ENCODE data around the gene CDC34.

Gene CDC34

DNA sequence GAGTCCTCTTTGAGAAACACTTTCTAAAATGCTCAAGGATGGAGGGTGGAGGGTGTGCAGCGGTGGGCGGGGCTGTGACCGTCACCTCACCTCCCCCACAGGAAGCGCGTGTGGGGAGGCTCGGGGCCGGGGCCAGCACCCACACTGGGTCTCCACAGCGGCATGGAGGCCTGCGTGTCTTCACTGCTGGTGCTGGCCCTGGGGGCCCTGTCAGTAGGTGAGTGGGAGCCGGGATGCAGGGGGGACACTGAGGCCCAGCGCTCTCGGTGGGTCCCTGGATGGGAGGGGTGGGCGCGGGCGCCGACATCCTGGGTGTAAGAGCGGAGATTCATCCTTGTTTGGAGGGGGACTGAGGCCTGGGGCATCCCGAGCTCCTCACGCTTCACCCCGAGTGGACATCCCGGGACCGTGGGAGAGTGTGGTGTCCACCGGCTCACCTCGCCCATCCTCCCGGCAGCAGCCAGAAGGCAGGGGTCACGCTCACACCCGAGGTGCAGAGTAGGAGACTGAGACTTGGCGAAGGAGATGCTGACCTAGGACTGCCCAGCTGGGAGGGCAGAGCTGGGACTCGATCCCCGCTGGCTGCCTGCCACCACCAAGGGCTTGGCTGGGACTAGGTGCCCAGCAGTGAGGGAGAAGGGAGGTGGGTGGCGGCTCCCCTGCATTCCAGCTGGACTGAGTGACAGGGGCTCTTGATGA lies 12.5 kb downstream of the CDC34 start, which contains the start of gene GZMM:
TSS of gene GZMM (plus strand) at position 144 of the 699 bp plus-strand sequence. CDS start at position 163, 19 bp downstream.
- DNase-seq = no peak

DNA sequence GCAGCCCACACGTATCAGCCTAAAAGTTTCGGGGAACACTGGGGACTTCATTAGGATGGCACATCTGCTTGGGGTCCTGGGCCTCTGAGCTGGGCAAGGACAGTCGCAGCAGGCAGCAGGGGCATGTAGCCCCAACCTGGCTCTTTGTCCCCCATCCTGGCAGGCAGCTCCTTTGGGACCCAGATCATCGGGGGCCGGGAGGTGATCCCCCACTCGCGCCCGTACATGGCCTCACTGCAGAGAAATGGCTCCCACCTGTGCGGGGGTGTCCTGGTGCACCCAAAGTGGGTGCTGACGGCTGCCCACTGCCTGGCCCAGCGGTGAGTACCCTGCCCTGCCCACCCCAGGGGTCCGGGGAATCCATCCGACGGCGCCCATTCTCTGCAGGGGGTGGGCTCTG lies 15.6 kb downstream of the CDC34 start:
- DNase-seq = no peak

DNA sequence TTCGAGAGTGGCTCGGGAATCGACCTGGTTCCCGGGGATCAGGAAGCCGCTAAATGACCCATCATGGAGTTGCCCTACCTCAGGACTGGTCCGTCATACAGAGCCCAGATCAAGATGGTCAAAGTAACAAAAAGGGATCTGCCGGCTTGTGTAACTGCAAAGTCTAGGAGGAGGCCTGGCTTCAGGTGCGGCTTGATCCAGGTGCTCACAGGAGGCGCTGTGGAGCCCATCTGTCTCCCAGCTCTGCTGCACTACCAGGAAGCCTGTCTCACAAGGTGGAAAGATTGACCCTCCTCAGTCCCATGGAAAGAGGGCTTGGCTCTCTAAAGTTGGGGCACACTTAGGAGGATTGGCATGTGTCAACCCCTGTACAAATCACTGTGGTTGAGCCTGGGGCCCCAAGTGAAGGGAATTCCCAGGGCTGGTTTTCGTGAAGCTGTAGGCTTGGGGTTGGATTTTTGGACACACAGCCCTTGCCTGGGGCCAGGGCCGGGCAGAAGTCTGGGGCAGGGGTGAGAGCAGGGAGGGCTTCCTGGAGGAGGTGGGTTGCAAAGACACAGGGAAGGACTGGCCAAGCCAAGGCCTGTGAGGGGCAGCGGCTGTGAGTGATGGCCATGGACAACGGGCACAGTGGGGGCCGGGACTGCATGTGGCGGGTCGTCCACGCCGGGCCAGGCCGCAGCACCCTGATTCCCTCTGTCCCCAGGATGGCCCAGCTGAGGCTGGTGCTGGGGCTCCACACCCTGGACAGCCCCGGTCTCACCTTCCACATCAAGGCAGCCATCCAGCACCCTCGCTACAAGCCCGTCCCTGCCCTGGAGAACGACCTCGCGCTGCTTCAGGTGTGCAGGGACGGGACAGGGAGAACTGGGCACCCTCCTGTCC lies 16.5 kb downstream of the CDC34 start:
- no peak for DNase-seq

DNA sequence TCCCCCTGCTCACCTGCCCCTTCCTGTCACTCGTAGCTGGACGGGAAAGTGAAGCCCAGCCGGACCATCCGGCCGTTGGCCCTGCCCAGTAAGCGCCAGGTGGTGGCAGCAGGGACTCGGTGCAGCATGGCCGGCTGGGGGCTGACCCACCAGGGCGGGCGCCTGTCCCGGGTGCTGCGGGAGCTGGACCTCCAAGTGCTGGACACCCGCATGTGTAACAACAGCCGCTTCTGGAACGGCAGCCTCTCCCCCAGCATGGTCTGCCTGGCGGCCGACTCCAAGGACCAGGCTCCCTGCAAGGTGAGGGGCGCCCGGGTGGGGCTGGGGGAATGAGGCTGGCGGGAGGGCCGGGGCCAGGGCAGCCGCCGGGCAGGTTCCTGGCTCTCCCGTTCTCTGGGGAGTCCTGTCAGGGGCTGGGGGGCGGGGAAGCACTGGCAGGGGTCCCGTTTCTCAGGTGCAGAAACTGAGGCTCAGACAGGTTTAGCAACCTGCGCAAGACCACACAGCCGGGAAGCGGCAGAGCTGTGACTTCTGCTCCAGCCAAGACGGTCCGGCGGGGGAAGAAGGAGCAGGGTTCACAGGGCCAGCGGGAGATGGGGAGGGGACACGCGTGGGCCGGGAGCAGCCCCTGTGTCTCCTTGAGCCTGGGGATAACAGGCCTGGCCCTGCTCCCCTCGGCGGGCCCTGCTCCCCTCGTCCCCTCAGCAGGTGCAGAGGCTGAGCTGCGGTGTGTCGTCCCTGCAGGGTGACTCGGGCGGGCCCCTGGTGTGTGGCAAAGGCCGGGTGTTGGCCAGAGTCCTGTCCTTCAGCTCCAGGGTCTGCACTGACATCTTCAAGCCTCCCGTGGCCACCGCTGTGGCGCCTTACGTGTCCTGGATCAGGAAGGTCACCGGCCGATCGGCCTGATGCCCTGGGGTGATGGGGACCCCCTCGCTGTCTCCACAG lies 17.6 kb downstream of the CDC34 start:
- DNase-seq = no peak

DNA sequence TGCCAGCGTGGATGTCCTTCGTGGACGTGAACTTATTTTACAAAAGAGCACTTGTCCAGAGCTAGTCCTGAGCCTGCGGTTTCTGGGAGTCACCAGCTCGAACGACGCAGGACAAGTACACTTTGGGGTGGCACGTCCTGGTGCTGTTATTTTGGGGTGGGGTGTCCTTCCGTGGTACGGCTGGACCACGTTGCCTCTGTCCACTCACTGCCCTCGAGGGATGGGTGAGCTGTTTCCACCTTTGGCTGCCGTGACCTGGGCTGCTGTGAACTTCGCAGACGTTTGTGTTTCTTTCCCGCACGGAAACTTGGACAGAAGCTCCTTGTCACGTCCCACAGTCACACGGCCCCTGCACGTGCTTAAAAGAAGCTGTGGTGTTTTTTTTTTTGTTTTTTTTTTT lies 23.3 kb downstream of the CDC34 start:
- DNase-seq = no peak

DNA sequence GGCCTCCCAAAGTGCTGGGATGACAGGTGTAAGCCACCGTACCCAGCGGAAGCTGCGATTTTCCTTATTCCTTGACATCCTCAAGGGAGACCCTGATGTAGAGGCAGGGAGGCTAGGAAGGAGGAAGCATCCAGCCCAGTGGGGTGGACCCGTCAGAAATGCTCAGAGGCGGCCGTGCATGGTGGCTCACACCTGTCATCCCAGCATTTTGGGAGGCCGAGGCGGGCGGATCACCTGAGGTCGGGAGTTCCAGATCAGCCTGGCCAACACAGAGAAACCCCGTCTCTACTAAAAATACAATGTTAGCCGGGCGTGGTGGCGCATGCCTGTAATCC lies 23.9 kb downstream of the CDC34 start:
- DNase-seq = no peak

DNA sequence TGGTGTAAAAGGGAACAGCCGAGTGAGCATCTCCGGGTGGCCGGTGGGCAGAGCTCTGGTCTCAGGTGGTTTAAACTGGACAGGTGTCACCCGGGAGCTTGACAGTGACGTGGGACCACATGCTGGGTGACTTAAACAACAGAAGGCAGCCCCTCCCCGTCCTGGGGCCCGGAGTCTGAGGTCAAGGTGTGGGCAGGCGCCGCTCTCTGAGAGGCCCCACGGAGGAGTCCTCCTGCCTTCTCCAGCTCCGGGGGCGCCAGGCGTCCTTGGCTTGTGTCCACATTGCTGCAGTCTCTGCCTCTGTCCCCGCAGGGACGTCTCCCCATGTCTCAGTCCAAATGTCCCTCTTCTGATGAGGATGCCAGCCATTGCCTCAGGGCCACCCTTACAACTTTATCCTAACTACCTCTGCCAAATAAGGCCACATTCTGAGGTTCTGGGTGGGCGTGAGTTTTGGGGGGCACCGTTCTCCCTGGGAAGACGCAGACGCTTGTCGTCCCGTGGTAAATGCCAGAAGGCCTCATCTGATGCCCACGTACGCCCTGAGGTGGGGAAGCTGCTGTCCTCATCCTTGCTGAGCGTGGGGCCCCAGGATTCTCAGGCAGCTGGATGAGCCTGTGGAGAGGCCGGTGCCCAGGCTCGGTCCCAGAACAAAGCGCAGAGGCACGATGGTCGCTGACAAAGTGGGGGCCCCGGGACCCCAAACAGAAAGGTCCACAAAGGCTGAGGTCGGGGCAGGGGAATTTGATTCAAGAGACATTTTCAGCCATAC lies 25.2 kb downstream of the CDC34 start:
- DNase-seq = no peak

DNA sequence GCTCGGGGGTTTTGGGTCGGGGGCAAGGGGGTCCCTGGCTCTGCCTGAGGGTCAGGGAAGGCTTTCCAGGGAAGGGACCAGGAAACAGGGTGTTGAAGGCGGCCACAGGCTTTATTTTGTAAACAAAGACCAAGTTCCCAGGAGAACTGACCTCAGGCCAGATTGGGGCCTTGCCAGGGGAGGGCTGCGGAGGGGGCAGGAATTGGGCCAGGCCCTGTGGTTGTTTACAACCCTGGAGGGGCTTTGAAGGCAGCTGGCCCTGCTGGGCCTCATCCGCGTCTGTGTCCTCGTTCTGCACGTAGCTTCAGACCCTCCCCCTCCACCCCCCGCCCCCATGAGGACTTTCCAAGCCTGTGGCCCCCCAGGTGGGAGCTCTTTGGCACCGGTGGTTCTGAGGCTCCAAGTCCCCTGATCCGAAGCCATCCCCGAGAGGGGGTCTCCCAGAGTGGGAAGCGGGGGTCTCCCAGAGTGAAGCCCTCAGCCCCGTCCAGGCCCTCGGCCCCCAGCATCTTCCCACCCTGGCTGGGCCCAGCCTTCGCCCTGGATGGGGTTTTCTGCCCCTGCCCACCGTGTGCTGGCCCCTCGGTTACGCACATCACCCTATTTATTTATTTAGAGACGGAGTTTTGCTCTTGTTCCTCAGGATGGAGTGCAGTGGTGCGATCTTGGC lies 27.3 kb downstream of the CDC34 start:
- no peak for DNase-seq

DNA sequence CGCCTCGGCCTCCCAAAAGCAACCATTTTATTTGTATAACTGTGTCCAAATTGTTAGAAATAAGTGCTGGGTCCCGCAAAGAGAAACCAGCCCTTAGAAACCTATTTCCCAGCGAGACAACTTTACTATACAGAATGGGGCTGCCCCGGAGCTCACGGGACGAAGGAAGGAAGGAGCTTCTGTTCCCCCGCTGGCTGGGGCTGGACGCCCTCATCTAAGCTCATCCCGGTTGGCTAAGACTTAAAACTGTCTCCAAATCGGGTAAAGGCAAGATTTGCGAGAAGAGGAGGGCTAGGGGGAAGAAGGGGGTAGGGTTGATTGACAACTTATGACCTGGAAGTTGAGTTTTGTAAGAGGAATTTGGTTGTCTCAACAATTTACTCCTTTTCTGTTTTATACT lies 28.6 kb downstream of the CDC34 start:
- no peak for DNase-seq

DNA sequence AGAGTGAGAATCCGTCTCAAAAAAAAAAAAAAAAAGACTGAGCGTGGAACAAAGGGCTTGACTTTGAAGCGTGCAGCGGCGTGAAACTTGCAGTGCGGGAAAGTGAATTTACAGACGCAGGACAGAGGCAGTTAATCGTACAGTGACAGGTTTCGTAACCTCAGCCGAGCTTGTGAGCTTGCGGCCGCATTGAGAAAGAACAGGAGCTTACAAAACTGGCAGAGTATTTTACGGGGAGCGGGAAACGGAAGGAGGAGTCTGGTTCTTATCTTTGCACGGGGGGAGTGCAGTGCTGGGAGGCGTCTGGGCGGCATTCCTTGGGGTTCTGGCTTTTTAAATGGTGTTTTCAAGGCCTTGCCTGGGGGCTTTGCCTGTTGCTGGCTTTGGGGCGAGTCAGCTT lies 34.8 kb downstream of the CDC34 start:
- DNase-seq = no peak

DNA sequence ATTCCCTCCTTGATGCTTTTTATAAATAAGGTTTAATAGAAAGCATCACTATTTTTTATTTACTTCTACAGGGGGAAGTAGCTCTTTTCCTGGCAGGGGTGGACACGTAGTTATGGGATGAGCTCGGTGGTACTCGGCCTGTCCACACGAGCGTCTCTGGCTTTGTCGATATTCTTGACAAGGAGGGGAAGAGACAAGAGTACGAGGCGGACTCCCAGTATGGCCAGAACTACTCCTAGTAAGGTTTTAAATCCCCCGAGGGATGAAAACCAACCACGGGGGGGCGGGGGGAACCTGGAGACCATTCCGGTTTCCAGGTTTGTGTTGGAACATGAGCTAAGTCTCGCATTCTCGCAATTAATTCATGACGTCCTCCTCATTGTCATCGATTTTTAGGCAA lies 35.3 kb downstream of the CDC34 start:
- DNase-seq = no peak

DNA sequence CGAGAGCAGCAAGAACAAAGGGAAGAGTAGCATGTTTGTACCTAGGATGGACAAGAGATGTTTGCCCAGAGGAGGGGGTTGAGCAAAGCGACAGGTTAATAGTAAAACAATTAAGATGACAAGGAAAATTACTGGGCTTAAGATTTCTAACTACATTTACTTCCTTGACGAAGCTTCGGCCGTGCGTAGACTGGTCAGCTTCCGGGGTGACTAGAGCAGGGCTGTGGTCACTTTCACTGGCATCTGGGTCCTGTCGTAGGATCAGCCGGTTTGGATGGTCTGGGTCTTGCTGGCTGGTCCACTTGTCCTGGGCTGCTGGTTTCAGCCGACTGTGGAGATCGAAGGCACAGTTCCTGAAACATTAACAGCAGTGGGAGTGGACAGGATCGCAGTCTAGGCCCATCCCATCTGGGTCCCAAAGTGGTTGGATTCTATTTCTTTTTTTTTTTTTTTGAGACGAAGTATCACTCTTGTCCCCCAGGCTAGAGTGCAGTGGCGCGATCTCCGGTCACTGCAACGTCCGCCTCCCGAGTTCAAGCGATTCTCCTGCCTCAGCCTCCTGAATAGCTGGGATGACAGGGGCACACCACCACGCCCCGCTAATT lies 35.8 kb downstream of the CDC34 start:
- no peak for DNase-seq

DNA sequence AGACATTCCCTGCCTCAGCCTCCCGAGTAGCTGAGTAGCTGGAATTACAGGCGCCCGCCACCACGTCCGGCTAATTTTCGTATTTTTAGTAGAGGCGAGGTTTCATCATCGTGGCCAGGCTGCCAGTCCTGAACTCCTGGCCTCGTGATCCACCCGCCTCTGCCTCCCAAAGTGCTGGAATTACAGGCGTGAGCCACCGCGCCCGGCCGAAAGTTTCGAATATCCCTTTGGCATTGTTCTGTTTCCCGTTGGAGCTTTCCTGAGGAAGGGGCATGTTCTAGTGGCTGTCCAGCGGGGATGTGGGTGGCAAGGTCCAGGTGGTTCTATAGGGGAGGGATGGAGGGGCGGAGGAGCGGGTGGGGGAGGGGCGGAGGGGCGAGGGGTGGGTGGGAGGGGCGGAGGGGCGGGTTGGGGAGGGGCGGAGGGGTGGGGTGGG lies 38.7 kb downstream of the CDC34 start:
- no peak for DNase-seq

DNA sequence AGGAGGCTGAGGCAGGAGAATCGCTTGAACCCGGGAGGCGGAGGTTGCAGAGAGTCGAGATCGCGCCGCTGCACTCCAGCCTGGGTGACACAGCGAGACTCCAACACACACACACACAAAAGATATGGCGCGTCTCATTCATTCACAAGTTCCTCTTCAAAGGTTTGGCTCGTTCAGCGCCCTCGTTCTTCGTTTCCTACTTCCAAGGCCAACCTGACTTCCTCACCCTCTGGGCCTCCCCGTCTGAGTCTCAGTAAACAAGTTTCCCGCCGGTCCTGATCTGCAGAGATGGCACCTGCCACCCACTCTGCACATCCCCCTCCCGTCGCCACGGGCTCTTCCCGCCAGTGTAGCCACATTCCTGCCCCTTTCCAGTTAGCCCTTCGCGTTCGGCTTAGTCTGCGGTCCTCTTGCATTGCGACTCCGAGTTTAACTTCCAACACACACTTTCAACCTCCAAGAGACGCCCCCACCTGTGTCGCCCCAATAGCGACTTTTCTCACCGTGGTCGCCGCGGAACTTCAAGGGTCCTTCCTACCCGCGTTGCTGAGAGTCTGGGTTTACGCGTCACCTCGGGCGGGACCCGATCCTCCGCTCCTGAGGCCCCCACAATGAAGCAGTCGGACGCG lies 39.5 kb downstream of the CDC34 start:
- peak; percentile 60 to 75 for DNase-seq

DNA sequence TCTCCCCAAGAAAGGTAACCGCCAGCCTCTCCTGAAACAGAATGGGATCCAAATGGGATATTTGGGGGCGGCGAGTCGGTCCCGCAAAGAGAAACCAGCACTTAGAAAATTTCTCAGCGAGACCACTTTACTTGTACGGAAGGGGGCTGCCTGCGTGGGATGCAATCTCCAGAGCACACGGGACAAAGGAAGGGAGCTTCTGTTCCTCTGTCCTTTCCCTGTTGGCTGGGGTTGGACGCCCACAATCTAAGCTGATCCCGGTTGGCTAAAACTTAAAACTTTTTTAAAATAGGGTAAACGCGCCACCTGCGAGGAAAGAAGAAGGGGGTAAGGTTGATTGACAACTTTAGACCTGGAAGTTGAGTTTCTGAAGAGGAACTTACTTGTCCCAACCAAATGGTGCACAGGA lies 40.0 kb downstream of the CDC34 start:
- DNase-seq = peak in 1 of 2 experiments; percentile 42

DNA sequence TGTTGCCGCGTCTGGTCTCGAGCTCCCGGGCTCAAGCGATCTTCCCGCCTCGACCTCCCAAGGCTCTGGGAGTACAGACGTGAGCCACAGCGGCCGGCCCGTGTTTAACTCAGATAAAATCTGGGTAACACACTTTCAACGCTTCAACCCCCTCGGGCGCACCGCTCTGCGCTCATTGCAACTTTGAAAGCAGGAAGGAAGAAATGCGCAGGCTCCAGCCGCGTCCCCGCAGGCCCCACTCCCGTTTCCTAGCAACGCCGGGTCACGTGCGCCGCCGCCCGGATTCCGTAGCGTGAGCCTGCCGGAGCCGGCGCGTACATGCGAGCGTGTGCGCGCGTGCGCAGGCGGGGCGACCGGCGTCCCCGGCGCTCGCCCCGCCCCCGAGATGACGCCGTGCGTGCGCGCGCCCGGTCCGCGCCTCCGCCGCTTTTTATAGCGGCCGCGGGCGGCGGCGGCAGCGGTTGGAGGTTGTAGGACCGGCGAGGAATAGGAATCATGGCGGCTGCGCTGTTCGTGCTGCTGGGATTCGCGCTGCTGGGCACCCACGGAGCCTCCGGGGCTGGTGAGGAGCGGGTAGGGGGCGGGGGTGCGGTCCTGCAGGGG lies 40.7 kb downstream of the CDC34 start, which contains the start of gene BSG:
TSS of gene BSG (plus strand) at position 457 of the 603 bp plus-strand sequence. CDS start at position 496, 39 bp downstream.
- peak; percentile 81 to 97 for DNase-seq

DNA sequence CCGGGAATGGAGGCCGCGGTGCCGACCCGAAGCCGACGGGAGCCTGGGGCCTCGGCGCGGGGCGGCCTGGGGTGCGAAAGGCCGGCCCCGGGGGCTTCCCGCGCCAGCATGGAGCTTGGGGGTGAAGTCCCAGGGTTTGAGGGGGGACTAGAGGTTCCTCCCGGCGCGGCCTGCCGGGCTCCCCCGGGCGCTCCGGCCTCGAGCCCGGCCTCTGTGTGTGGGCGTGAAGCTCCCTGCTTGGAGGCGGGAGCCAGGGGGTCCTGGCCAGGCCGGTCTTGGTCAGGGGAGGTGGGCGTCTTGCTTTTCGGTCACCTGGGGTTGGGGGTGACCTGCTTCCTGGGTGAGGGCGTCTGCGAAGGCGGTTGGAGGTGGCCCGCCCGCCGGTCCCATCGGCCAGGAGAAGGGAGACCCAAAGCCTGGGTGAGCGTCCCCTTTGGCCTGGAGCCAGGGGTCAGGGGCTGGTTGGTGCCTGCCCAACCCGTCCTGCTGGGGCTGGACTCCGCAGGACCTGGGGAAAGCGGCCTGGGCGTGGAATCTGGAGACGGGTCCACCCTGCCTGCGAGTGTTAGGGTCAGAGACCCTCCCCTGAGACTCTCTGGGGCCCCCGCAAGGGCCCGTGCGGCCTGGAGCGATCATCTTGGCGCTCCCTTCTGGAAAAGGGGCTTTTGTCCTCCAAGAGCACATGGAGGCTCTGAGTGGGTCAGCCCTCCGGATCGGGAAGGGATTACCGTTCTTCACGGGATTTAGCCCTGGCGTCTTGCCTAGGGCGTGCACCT lies 41.4 kb downstream of the CDC34 start:
- DNase-seq = no peak

DNA sequence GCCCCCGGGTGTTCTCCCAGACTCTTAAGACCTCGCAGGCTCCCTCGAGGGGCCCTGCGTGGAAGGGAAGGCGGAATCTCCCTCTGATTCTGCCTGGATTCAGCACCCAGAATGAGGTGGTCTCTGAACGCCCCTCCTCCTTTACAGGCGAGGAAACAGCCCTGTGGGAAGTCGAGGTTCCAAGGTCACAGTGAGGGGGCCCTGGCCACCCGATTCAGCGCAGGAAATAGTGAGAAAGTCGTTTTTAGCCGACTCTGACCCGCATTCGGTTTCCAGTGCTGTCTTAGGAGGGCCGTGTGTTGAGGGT lies 41.9 kb downstream of the CDC34 start:
- no peak for DNase-seq
